Activated naive CD4-positive, alpha-beta T cell treated with anti-CD3 and anti-CD28 coated beads, Interleukin-2, amount 50 U/mL, for 72 hours (primary cell): ENCODE data around the gene SIRPB2. TPM values are rescaled to one million over a fixed set of nuclear protein-coding genes. Genes with fewer than 3 reads are reported as not detected.
A peak's percentile ranks its signal among the peaks of the same experiment; 100 is the strongest.

Experiments used
- ATAC-seq, 2 donors: fragments of 150-1000 bp; cut with Tn5 transposase; 2 replicates each; pipeline ENCODE4 v1.10.0; 2021; ENCODE audit warnings: mild to moderate bottlenecking in 2 of 2, moderate library complexity in 2 of 2
- DNase-seq, 2 donors: peaks; one replicate each; pipeline ENCODE4 v3.0.0; 2021 to 2022; ENCODE audit warnings: low spot score in 2 of 2
- H3K27ac Mint-ChIP-seq, 2 donors: one replicate each; pipeline ENCODE4 v1.8.0; 2022; ENCODE audit warnings: mild to moderate bottlenecking in 2 of 2, mixed read lengths in 2 of 2
- H3K36me3 Mint-ChIP-seq, 2 donors: one replicate each; pipeline ENCODE4 v1.8.0; 2022; ENCODE audit warnings: mixed read lengths in 2 of 2
- H3K9me3 Mint-ChIP-seq, 2 donors: one replicate each; pipeline ENCODE4 v1.8.0; 2022; ENCODE audit warnings: mixed read lengths in 2 of 2
- total RNA-seq, 2 donors: library from RNA; stranded (reverse); gene quantifications; one replicate each; pipeline ENCODE4 v1.2.3, GENCODE V29; 2022

Gene SIRPB2
- total RNA-seq, 2 donors from 2014 or later = not detected

DNA sequence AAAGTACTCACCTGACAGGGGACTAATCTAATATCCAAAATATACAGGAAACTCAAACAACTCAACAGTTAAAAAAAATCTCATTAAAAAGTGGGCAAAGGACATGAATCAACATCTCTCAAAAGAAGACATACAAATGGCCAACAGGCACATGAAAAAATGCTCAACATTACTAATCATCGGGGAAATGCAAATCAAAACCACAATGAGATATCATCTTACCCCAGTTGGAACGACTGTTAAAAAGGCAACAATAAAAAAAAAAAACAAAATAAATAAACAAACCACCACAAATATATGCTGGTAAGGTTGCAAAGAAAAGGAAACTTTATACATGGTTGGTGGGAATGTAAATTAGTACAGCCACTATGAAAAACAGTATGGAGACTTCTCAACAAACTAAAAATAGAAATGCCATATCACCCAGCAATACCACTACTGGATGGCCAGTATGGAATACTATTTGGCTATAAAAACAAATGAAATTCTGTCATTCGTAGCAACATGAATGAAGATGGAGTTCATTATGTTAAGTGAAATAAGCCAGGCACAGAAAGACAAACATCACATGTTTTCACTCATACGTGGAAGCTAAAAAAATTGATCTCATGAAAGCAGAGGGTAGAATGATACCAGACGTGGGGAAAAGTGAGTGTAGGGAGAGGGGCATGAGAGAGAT is 6.6 kb downstream of the SIRPB2 start:
- no peak for DNase-seq
- ATAC-seq = no peak
- no peak overlapping the region for H3K27ac Mint-ChIP-seq
- no peaks in the 10 kb centered on the region for H3K36me3 Mint-ChIP-seq
- H3K9me3 Mint-ChIP-seq = no peaks in the 10 kb centered on the region

DNA sequence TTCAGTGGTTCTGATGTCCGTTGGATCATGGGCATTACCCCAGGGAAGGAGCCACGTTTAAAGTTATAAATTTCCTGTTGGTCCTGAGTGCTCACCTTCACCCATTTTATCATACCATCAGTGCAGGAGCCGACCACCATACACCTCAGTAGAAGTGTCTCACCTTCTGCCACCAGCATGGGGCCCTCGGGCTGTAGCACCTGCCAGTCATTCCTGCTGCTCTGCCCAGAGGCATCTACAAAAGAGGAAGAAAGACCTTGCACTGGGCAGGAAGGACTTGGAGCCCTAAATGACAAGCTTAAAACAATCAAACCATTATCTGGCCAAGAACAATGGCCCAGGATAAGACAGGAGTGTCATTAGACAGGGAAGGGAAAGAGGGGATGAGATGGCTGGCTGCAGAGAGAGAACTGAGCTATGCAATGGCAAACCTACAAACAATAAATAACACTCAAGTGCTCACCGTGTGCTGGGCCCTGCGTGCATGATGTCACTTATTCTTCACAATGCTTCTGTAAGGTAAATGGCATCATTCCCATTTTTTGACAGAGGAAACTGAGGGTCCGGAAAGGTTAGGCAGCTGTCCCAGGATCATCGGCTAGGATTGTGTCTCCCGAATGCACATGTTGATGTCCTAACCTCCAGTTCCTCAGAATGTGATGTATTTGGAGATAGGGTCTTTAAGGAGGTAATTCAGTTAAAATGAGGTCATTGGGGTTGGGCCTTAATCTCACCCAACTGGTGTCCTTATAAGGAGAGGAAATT is 11.2 kb downstream of the SIRPB2 start:
- ATAC-seq (no peak), DNase-seq (no peak)
- Mint-ChIP-seq H3K27ac (no peak overlapping the region), H3K9me3 (no peaks in the 10 kb centered on the region), H3K36me3 (no peaks in the 10 kb centered on the region)

DNA sequence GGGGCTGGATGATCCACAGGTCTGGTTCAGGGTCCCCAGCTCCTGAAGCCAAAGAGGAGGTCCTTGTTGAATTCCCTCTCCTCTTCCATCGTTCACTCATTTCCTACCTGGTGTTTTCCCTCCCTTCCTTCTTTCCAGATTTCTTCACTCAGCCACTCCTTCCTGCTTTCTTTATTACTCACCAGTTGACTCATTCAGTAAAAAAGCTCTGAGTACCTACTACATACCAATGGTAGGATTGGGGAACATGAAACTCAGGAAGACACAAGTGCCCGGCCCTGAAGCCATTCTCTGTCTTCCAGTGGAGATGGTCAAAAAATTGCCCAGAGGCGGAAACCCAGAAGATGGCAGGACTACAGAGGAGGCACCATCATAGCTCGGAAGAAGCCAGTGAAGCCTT is 12.7 kb downstream of the SIRPB2 start:
- no peaks in the 10 kb centered on the region for H3K36me3 Mint-ChIP-seq
- DNase-seq = no peak

DNA sequence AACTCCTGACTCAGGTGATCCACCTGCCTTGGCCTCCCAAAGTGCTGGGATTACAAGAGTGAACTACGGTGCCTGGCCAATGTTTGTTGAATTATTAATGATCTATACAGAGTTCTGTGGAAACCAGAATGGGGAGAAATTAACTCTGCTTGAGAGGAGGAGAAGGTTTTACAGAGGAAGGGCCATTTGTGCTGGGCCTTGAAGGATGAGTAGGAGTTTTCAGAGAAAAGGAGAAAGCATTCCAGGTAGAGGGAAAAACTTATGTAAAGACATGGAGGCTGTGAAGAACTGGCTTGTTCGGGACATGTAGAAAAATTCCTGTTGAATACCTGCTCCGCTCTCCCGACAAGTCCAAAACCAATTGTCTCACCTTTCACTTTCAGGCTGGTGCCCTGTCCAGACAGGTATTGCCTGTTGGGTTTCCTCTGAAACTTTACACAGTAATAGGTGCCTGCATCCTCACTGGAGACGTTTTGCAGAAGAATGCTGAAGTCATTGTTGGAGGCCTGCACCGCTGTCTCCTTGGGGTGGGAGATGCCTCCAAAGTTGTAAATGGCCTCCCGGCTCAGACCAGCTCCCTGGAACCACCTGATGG is 13.2 kb downstream of the SIRPB2 start:
- Mint-ChIP-seq H3K9me3 (no peaks in the 10 kb centered on the region), H3K27ac (no peak overlapping the region), H3K36me3 (no peaks in the 10 kb centered on the region)
- ATAC-seq (no peak), DNase-seq (no peak)

More for the DNA sequence above, 12.7 kb downstream of the SIRPB2 start:
- Mint-ChIP-seq H3K9me3 (no peaks in the 10 kb centered on the region), H3K27ac (no peak overlapping the region)
- peak in 1 of 2 donors; percentile 31 for ATAC-seq

DNA sequence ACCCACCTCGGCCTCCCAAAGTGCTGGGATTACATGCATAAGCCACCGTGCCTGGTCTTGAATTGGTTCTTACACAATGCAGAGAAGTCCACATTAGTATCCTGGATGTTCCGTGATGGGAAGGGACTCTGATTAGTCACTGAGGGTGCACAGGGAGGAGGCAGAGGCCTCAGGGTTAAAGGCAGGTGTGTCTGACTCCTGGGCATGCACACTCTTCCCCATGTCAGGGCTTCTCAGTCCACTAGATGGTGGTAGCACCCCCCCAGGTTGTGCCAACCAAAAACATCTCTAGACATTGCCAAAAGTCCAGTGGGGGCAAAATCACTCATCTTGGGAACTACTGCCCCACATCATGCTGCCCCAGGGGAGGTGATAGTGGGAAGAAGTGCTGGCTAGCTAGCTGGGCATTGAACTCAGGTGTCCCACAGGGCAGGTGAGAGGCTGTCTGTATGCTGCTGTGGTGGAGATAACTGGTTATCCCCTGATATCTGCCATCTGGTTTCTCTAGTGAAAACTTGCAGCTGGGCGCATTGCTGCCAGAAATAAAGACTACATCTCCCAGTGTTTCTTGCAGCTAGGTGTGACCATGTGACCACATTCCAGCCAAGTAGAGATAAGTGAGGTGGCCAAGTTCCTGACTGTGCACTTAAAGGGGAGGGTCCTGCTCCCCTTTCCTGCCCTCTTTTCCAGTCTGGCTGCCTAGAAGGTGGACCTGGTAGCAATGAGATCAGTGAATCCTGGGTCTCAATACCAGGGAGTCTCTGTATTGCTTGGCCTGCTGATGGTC is 16.2 kb downstream of the SIRPB2 start:
- DNase-seq (no peak), ATAC-seq (peak in 1 of 2 donors; percentile 64)
- H3K36me3 Mint-ChIP-seq = no peaks in the 10 kb centered on the region
- H3K27ac Mint-ChIP-seq = no peak overlapping the region
- H3K9me3 Mint-ChIP-seq = no peaks in the 10 kb centered on the region

DNA sequence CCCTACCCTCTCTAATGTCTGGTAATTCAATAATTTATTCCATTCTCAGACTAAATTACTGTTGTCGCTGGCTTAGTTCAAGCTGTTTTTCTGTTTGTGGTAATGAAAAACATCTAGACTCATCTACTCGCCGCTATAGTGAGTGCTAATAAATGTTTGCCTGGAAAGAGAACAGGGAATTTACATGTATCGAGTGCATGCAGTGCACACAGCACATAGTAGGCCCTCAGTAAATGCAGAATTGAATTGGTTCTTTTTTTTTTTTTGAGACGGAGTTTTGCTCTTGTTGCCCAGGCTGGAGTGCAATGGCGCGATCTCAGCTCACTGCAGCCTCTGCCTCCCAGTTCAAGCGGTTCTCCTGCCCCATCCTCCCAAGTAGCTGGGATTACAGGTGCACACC is 16.9 kb downstream of the SIRPB2 start:
- Mint-ChIP-seq H3K27ac (no peak overlapping the region), H3K36me3 (no peaks in the 10 kb centered on the region), H3K9me3 (no peaks in the 10 kb centered on the region)

DNA sequence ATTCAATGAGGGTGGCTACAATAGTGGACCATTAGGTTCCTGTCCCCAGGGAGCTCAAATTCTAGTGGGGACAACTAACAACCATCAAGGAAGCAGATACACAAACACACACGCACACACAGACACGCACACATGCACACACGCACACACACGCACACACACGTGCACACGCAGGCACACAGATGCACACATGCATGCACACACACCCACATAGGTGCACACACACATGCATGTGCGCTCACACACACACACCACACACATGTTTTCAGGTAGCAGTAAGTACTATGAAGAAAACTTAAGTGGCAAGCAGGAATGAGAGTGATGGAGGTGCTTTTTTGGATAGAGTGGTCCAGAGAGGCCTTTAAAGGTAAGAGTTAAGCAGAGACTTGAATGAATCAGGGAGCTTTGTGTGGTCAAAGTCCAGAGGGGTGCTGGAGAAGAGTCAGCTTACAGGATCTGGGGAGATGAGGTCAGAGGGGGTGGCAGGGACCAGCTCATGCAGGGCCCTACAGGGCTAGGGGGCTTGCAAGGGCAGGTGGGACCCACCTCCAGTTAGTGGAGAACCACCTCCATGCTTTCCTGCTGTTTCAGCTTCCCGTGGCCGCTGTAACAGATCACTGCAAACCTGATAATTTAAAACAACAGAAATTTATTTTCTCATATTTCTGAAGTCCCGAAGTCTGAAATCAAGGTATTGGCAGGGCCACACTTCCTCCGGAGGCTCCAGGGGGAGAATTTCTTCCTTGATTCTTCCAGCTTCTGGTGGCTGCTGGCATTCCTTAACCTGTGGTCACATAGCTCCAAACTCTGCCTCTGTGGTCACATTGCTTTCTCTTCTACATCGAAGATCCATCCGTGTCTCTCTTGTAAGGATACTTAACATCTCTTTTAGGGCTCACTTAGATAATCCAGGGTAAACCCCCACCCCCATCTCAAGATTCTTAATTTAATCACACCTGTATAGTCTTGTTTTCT is 17.7 kb downstream of the SIRPB2 start:
- H3K27ac Mint-ChIP-seq = no peak overlapping the region
- no peaks in the 10 kb centered on the region for H3K9me3 Mint-ChIP-seq
- no peaks in the 10 kb centered on the region for H3K36me3 Mint-ChIP-seq
- no peak for DNase-seq
- ATAC-seq = no peak

More for the DNA sequence above, 16.9 kb downstream of the SIRPB2 start:
- DNase-seq (no peak), ATAC-seq (no peak)

DNA sequence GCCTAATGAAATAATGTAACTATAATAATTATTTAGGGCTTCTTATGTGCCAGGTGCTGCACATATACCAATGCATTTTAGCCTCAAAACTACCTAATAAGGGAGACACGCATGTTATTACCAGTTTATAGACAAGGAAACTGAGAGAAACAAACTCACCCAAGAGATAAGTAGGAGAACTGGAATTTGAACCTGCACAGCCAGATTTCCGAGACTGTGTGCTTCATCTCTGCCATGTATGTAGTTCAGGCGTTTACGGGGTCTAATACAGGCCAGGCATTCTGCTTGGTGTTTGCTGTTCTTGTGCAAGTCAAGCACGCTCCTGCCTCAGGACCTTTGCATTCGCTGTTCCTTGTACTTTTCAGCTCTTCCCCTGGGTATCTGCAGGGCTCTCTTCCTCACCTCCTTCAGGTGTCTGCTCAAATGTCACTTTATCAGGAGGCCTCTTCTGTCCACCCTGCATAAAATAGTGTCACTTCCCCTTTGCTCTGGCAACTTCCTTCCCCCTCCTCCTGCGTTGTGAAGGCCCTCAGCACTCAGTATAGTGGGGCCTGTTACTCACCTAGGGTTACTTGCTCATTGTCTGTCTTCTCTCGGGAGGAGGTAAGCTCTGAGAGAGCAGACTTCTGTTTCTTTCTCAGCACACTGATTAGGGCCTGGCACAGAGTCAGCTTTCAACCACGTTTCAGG is 18.5 kb downstream of the SIRPB2 start:
- Mint-ChIP-seq H3K36me3 (peaks cover 0 to 6% of the 10 kb centered on the region in 2 donors), H3K27ac (no peak overlapping the region), H3K9me3 (no peaks in the 10 kb centered on the region)
- ATAC-seq = no peak
- no peak for DNase-seq

DNA sequence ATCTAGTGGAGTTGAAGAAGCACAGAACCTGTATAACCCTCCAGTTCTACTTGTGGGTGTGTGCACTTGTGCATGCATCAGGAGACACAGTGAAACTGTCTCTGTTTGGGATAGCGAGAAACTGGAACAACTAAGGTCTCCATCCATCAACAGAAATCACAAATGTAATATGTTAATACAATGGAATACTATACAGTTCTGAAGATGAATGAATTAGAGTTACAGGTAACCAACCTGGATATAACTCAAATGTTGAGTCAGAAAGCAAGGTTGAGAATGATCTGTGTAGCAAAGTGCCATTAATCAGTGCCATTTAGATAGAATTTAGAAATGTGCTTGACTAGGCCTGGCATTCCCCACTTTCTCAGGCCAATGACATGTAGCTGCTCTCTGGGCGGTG is 20.0 kb downstream of the SIRPB2 start:
- ATAC-seq (no peak), DNase-seq (no peak)
- no peak overlapping the region for H3K27ac Mint-ChIP-seq
- H3K9me3 Mint-ChIP-seq = no peaks in the 10 kb centered on the region
- peaks cover 0 to 6% of the 10 kb centered on the region in 2 donors for H3K36me3 Mint-ChIP-seq

DNA sequence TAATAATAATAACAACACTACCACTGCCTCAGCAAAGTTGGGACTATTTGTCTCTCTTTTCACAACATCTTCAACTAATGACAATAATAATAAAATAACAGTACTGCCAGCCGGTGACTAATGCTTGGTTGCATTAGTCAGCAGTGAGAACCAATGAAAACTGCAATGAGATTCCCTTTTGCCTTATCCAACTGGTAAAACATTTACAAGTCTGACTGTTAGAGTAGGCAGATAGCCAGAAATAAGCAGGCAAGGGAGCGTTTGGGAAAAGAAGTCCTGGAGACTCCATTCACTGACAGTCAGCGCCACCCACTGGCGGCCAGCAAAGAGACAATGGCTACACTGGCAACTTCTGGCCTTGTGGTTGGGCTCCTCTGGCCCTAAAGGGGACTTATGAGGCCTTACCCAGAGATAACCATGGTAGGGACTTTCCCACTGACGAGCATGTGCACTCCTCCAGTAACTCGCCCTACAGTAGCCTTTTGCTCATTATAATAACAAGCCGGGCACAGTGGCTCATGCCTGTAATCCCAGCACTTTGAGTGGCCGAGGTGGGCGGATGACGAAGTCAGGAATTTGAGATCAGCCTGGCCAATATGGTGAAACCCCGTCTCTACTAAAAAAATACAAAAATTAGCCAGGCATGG is 21.2 kb downstream of the SIRPB2 start:
- DNase-seq (peak in 1 of 2 donors; percentile 26), ATAC-seq (peak in 1 of 2 donors; percentile 6)
- no peaks in the 10 kb centered on the region for H3K9me3 Mint-ChIP-seq
- H3K36me3 Mint-ChIP-seq = peaks cover 0 to 6% of the 10 kb centered on the region in 2 donors
- H3K27ac Mint-ChIP-seq = no peak overlapping the region

DNA sequence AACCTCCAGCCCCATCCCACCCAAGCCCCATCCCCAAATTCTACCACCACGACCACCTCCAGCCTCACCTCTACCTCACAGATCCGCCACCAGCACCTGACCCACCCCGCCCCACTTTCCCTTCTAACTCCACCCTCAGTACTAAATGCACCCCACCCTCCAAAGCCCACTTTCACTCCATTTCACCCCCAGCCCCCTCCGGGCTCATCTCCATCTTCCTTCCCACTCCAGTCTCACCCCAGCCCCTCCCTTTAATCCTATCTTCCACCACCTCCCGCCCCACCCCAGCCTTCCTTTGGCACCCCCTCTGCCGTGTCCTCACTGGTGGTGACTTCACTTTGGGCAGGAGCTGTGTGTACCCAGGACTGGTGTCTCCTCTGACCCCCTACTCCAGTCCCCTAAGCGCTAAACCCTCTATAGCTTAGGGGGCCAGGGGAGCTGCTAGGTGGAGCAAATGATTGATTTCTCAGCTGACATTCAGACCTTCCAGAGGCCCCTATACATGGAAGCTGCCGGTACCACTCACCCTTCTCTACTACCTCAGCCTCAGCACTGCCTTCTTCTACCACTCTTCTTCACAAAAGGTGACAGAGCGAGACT is 21.8 kb downstream of the SIRPB2 start:
- Mint-ChIP-seq H3K9me3 (no peaks in the 10 kb centered on the region), H3K36me3 (peaks cover 0 to 6% of the 10 kb centered on the region in 2 donors), H3K27ac (no peak overlapping the region)
- DNase-seq (no peak), ATAC-seq (no peak)

DNA sequence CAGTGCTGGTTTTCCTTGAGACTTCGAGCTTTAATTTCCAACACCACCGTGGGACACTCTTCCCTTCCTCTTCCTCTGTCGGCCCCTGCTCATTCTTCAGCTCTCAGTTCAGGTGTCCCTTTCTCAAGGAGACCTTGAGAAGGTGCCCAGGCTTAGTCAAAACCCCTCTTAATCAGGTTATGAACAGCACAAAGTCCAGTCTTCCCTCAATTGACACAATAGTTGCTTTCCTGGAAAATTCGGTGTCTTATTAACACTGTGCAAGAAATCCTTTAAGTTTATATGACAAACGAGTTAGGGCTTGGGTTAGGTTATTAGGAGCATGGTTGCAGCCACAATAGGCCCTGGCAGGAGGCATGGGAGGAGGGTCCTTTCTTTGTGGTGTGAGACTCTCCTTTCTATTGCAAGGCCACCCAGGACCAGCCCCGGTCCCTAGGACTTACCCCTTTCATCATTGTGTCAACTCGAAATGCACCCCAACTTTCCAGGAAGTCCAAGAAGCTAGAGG is 23.0 kb downstream of the SIRPB2 start:
- H3K9me3 Mint-ChIP-seq = no peaks in the 10 kb centered on the region
- ATAC-seq = no peak
- no peak for DNase-seq
- H3K27ac Mint-ChIP-seq = no peak overlapping the region
- peaks cover 3 to 6% of the 10 kb centered on the region in 2 donors for H3K36me3 Mint-ChIP-seq

DNA sequence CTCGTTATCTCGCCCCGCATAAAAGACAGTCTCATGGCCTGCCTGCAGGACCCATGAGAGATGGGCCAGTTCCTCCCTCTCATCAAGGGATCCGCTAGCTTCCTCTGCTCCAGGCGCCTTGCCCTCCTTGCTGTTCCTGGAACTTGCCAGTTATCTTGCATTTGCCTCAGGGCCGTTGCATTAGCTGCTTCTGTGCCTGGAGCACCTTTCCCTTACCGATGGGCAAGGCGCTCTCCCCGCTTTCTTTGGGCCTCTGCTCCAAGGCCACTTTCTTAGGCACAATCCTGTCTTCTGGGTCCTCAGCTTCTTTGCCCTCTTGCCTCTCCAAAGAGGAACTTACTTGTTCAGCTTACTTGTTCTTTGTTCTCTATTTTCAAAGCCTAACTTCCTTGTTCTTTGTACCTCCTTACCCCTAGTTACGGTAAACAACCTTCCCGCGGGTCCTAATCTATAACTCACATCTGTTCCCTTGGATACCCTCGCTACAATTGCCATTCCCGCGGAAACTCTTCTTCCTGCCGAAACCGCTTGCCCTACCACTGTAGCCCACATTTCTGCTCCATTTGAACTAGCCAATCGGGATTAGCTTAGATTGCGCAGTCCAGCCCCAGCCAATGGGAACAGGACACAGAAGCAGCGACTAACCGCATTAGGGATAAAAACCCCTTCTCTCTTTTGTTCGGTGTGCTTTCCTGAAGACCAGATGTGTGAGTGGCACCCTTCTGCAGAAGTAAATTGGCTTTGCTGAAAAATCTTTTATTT is 23.7 kb downstream of the SIRPB2 start:
- peak overlapping the region; percentile 34 to 87 for H3K27ac Mint-ChIP-seq
- H3K36me3 Mint-ChIP-seq = peaks cover 6% of the 10 kb centered on the region in 2 donors
- H3K9me3 Mint-ChIP-seq = no peaks in the 10 kb centered on the region
- DNase-seq (peak in 1 of 2 donors; percentile 7), ATAC-seq (no peak)

DNA sequence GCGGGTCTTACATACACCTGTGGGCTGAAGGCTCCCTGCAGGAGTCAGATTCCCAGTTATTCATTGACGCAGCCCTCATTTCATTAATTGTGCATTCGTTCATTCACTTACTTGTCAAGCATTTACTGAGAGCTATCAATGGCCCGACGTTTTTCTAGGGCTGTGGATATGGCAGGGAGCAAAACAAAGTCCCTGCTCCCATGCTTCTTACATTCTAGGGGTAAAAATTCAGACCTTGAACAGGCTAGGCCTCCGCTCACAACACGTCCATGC is 24.2 kb downstream of the SIRPB2 start:
- Mint-ChIP-seq H3K27ac (peak overlapping the region; percentile 34 to 87), H3K9me3 (no peaks in the 10 kb centered on the region), H3K36me3 (peaks cover 6% of the 10 kb centered on the region in 2 donors)
- DNase-seq (no peak), ATAC-seq (peak in 1 of 2 donors; percentile 1)
